ENCODE data around the gene GSTK1. TPM values are rescaled to one million over a fixed set of nuclear protein-coding genes. Genes with fewer than 3 reads are reported as not detected.

The GSTK1 gene
- total and polyA plus RNA-seq, 9 of the 15 experiments (the other 6 are each of a cell fraction or from before 2014, with no cell fraction given), result 155 to 441 (median 233) TPM

- TF ChIP-seq ZNF518B (CRISPR knock-in tag; IDR thresholded peaks at IDR 0.05), result no peak
- TF ChIP-seq NFXL1 (CRISPR knock-in tag; IDR thresholded peaks at IDR 0.05), result no peak
- no peak for TF ChIP-seq HDAC3 (IDR thresholded peaks at IDR 0.05; ENCODE audit: borderline replicate concordance, partially characterized antibody)
- TF ChIP-seq E2F6 (IDR thresholded peaks at IDR 0.05; ENCODE audit: borderline replicate concordance in 1 of 2, extremely low read depth in 1 of 2, insufficient read depth in 1 of 2, insufficient read length in 1 of 2, low read depth in 1 of 2, low read length in 1 of 2, poor library complexity in 1 of 2, severe bottlenecking in 1 of 2), result peak in 1 of 2 experiments; percentile 62
- no peak for TF ChIP-seq NCOA4 (IDR thresholded peaks at IDR 0.05; ENCODE audit: partially characterized antibody)
- peak in 1 of 2 experiments; percentile 87; a peak in 1 of 4 replicates for TF ChIP-seq KDM4B (IDR thresholded peaks at IDR 0.05; ENCODE audit: borderline replicate concordance in 2 of 2, low read depth in 1 of 2)
- no peak for TF ChIP-seq KLF13 (tag; IDR thresholded peaks at IDR 0.05; ENCODE audit: borderline replicate concordance, low read depth)
- TF ChIP-seq NEUROD1 (IDR thresholded peaks at IDR 0.05; ENCODE audit: borderline replicate concordance, low read depth, low read length, partially characterized antibody), result no peak
- TF ChIP-seq SMAD2 (IDR thresholded peaks at IDR 0.05; ENCODE audit: low read depth, low read length), result no peak
- no peak for TF ChIP-seq ZNF764 (CRISPR knock-in tag; IDR thresholded peaks at IDR 0.05; ENCODE audit: low read depth)
- no peak for TF ChIP-seq AFF4 (CRISPR knock-in tag; IDR thresholded peaks at IDR 0.05)
- TF ChIP-seq ZNF282 (CRISPR knock-in tag; IDR thresholded peaks at IDR 0.05), result no peak
- peak; percentile 82 for TF ChIP-seq MYC (IDR thresholded peaks at IDR 0.05; ENCODE audit: low read depth, low read length)
- no peak; the same call in 1 of the 2 replicates for TF ChIP-seq MYC (CRISPR knock-in tag; IDR thresholded peaks at IDR 0.05; ENCODE audit: borderline replicate concordance, low read depth)
- peak; percentile 91 for TF ChIP-seq RBBP5 (IDR thresholded peaks at IDR 0.05; ENCODE audit: borderline replicate concordance, insufficient read depth, low read length, poor library complexity, severe bottlenecking)
- peak; percentile 29 for TF ChIP-seq JUND (IDR thresholded peaks at IDR 0.05; ENCODE audit: borderline replicate concordance, low read depth, low read length)
- TF ChIP-seq JUND (tag; IDR thresholded peaks at IDR 0.05; ENCODE audit: borderline replicate concordance, low read depth, low read length), result no peak; the same call in 2 of the 3 replicates
Measured at GRCh38 chr7:143263266-143264195, at the start of gene GSTK1 (continued).

Measured in K562 (cell line).